Suprapubic skin (tissue), 4 donors: ENCODE results near the gene CCL3. TPM values are rescaled to one million over a fixed set of nuclear protein-coding genes. Genes with fewer than 3 reads are reported as not detected.

Experiments used
- DNase-seq, 2 donors: peaks; one replicate each; pipeline ENCODE4 v3.0.0-alpha.2; 2019; ENCODE audit warnings: low spot score in 2 of 2
- H3K27ac ChIP-seq: fragments of 200-600 bp; sonication (generic); one replicate; pipeline ENCODE4 v1.5.1; 2019
- H3K27me3 ChIP-seq: fragments of 200-600 bp; sonication (generic); one replicate; pipeline ENCODE4 v1.5.1; 2019
- H3K36me3 ChIP-seq: fragments of 200-600 bp; sonication (generic); one replicate; pipeline ENCODE4 v1.5.1; 2019
- H3K4me1 ChIP-seq: fragments of 200-600 bp; sonication (generic); one replicate; pipeline ENCODE4 v1.5.1; 2019
- H3K4me3 ChIP-seq: fragments of 200-600 bp; sonication (generic); one replicate; pipeline ENCODE4 v1.5.1; 2019; ENCODE audit warnings: mild to moderate bottlenecking
- H3K9me3 ChIP-seq: fragments of 200-600 bp; sonication (generic); one replicate; pipeline ENCODE4 v1.5.1; 2019
- EP300 ChIP-seq: sonication (generic); formaldehyde crosslinking; IDR thresholded peaks from one replicate; pipeline ENCODE4 v1.6.1; 2017; ENCODE audit warnings: antibody characterized with exemption
- POLR2A ChIP-seq, 2 donors: fragments of 450-650 bp; IDR thresholded peaks; one replicate each; pipeline ENCODE4 v1.6.1; 2017; ENCODE audit warnings: antibody characterized with exemption in 2 of 2, mild to moderate bottlenecking in 2 of 2, moderate library complexity in 2 of 2
- POLR2AphosphoS5 ChIP-seq, 3 donors: sonication (generic); formaldehyde crosslinking; IDR thresholded peaks; one replicate each; pipeline ENCODE4 v1.6.1; 2017; ENCODE audit warnings: antibody characterized with exemption in 3 of 3
- WGBS: methylation state at CpG from one replicate; pipeline ENCODE4 v1.1.5; 2018; 5-methylcytosine and 5-hydroxymethylcytosine counted together
- total RNA-seq, 4 donors: library from RNA; depleted of rRNA; stranded (reverse); fragments of >200 nt; gene quantifications; one replicate each; pipeline ENCODE4 v1.1.0, GENCODE V29; 2016
- TF ChIP-seq, protein P1 (sequence below), 2 donors: fragments of 200-600 bp in 1 of 2; fragments of 450-650 bp in 1 of 2; sonication (generic) in 1 of 2; IDR thresholded peaks; one replicate each; pipeline ENCODE4 v1.5.1; 2016 to 2019; ENCODE audit warnings: antibody characterized with exemption in 2 of 2, mild to moderate bottlenecking in 1 of 2, moderate library complexity in 1 of 2

Gene CCL3
- total RNA-seq, 4 donors from 2014 or later: 0.79 TPM; not detected in 3

DNA sequence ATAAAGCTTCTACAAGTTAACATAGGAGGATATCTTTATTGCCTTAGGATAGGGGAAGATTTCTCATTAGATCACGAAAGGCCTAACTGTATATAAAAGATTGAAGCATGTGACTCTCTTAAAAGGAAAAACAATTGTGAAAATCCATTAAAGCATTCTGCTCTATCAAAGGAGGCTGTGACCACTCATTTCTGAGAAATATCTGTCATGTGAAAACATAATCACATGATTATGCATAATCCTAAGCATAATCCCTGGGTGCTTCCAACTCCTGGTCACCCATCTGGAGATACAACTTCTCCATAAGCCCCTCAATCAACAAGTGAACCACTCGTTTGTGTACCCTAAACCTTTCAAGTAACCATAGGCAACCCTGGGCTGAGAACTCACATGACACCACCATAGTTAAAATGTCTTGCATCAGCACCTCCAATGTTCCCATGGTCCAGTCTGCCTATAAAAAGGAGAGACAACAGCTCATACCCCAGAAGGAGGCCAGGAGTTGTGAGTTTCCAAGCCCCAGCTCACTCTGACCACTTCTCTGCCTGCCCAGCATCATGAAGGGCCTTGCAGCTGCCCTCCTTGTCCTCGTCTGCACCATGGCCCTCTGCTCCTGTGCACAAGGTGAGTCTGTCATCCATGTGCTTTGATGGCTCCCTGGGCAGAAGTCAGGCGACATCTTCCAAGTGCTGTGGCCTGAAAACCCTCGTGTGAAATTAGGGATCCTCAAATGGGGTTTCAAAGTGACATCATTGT, 26.0 kb downstream of the CCL3 start, which contains the start of gene CCL18:
CCL18 (plus strand) TSS at position 487 of the 756 bp plus-strand sequence; CDS start at position 558, 71 bp downstream.
- Histone ChIP-seq H3K4me3 (no peak within 1 kb of the TSS), H3K9me3 (no peaks in the 10 kb centered on the region), H3K27ac (no peak within 1 kb of the TSS), H3K4me1 (no peaks in the 10 kb centered on the region), H3K27me3 (peaks cover 8% of the 10 kb centered on the region), H3K36me3 (no peaks in the 10 kb centered on the region)
- DNase-seq: no peak
- TF ChIP-seq POLR2A (IDR thresholded peaks at IDR 0.05) (no peak), EP300 (no peak), POLR2AphosphoS5 (IDR thresholded peaks at IDR 0.05) (no peak)
- TF ChIP-seq, protein P1, sequence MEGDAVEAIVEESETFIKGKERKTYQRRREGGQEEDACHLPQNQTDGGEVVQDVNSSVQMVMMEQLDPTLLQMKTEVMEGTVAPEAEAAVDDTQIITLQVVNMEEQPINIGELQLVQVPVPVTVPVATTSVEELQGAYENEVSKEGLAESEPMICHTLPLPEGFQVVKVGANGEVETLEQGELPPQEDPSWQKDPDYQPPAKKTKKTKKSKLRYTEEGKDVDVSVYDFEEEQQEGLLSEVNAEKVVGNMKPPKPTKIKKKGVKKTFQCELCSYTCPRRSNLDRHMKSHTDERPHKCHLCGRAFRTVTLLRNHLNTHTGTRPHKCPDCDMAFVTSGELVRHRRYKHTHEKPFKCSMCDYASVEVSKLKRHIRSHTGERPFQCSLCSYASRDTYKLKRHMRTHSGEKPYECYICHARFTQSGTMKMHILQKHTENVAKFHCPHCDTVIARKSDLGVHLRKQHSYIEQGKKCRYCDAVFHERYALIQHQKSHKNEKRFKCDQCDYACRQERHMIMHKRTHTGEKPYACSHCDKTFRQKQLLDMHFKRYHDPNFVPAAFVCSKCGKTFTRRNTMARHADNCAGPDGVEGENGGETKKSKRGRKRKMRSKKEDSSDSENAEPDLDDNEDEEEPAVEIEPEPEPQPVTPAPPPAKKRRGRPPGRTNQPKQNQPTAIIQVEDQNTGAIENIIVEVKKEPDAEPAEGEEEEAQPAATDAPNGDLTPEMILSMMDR (IDR thresholded peaks at IDR 0.05): no peak
- 80% methylated on average over 5 of the region's 5 CpGs for WGBS

DNA sequence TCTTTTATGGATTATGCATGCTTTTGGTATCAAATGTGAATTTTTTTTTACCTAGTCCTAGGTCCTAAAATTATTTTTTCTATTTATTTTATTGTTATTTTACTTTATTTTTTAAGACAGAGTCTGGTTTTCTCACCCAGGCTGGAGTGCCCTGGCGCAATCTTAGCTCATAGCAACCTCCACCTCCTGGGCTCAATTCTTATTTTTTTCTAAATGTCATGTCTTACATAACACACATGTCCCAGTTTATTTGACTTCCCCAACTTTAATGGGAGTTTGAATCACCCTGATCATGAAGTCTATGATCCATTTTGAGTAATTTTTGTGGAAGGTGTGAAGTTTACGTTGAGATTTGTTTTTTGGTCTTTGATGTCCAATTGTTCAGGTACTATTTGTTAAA, 29.1 kb downstream of the CCL3 start:
- TF ChIP-seq POLR2AphosphoS5 (IDR thresholded peaks at IDR 0.05) (no peak), POLR2A (IDR thresholded peaks at IDR 0.05) (no peak)
- H3K4me1 ChIP-seq: no peaks in the 10 kb centered on the region
- no peak overlapping the region for H3K27ac ChIP-seq
- H3K4me3 ChIP-seq: no peak overlapping the region
- H3K27me3 ChIP-seq: no peaks in the 10 kb centered on the region
- no peak for DNase-seq
- no peaks in the 10 kb centered on the region for H3K9me3 ChIP-seq
- no peaks in the 10 kb centered on the region for H3K36me3 ChIP-seq
- 94% methylated on average over 2 of the region's 2 CpGs for WGBS

DNA sequence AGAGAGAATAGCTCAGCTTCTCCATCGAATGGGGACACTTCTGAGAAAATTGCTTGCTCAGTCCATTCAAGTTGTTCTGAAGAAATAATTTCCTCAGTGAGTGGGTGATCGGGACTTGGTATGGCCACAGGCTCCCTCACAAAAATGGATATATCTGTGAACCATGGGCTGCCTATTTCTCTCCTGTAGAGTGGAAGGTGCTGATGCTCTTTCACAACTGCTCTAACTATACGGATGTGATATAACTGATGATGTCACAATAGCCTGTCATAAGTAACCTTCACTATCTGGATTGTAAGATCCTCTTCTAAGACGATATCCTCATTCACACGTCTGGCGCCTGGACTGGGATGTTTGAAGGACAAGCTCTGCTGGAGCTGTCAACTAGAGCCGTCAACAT, 30.5 kb downstream of the CCL3 start:
- 89% methylated on average over 7 of the region's 7 CpGs for WGBS
- H3K36me3 ChIP-seq: no peaks in the 10 kb centered on the region
- DNase-seq: no peak
- H3K4me1 ChIP-seq: no peaks in the 10 kb centered on the region
- H3K27me3 ChIP-seq: no peaks in the 10 kb centered on the region
- no peak overlapping the region for H3K4me3 ChIP-seq
- no peak overlapping the region for H3K27ac ChIP-seq
- H3K9me3 ChIP-seq: no peaks in the 10 kb centered on the region
- TF ChIP-seq, protein P1 (IDR thresholded peaks at IDR 0.05): no peak
- TF ChIP-seq EP300 (no peak), POLR2A (IDR thresholded peaks at IDR 0.05) (no peak), POLR2AphosphoS5 (IDR thresholded peaks at IDR 0.05) (no peak)

DNA sequence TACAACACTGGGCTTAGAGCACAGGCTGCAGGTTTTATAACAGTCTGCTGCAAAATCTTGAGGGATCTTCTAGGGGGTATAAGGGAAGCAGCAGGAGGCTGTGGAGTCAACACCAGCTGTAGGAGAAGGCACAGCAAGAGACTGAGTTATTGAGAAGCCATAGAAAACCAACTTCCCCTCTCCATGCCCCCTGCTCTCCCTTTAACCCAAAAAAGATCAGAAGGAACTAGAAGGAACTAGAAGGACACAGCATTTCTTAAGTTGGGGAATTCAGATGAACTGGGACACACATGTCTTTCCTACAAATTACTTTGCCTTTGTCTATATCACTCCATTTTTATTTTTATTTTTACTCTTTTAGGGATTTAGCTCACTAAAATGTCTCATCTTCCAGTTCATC, 32.0 kb downstream of the CCL3 start:
- H3K27ac ChIP-seq: no peak overlapping the region
- TF ChIP-seq, protein P1 (IDR thresholded peaks at IDR 0.05): no peak
- no peak for TF ChIP-seq POLR2AphosphoS5 (IDR thresholded peaks at IDR 0.05)
- TF ChIP-seq EP300: no peak
- TF ChIP-seq POLR2A (IDR thresholded peaks at IDR 0.05): no peak
- H3K36me3 ChIP-seq: no peaks in the 10 kb centered on the region
- H3K4me1 ChIP-seq: no peaks in the 10 kb centered on the region
- no peak overlapping the region for H3K4me3 ChIP-seq
- no peaks in the 10 kb centered on the region for H3K27me3 ChIP-seq
- H3K9me3 ChIP-seq: no peaks in the 10 kb centered on the region
- DNase-seq: no peak

DNA sequence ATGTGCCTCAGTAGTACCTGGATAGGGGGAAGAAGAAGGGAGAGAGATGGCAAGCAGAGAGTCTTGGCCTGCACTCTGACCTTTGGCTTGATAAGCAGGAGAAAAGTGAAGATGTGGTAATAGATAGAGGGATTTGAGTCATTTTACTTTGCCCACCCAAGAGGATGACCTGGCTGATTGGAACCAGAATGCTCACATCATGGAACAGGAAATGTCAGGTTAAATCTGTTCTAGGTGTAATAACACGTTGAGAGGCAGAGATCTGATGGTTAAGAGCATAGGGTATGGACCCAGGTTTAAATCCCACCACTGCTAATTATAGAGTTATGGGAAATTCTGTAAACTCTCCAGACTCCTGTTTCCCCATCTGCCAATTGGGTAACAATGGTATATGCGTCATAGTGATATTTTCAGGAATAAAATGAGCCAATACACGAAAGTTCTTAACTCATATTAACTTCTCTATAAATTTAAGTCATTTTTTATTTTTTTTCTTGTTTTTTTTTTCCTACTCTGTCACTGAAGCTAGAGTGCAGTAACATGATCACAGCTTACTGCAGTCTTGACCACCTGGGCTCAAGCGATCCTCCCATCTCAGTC, 33.9 kb downstream of the CCL3 start:
- Histone ChIP-seq H3K4me1 (no peaks in the 10 kb centered on the region), H3K36me3 (no peaks in the 10 kb centered on the region), H3K4me3 (no peak overlapping the region), H3K9me3 (no peaks in the 10 kb centered on the region), H3K27ac (no peak overlapping the region), H3K27me3 (no peaks in the 10 kb centered on the region)
- TF ChIP-seq, protein P1 (IDR thresholded peaks at IDR 0.05): no peak
- TF ChIP-seq POLR2A (IDR thresholded peaks at IDR 0.05) (no peak), POLR2AphosphoS5 (IDR thresholded peaks at IDR 0.05) (no peak), EP300 (no peak)
- DNase-seq: no peak
- WGBS: 81% methylated on average over 4 of the region's 4 CpGs
